ENCODE measurements around the gene ANXA8L1.
"Not testable (repeated sequence)": the region's sequence is repeated elsewhere in the genome, so short reads cannot be mapped to it uniquely, and the experiment has no call there.

Gene ANXA8L1

GRCh38 chr10:46375406-46375805 is at the start of gene ANXA8L1:
ANXA8L1 (plus strand) TSS chr10:46375776; CDS start chr10:46375852, 76 bp downstream.
- not testable (repeated sequence) for DNase-seq

- DNase-seq: no peak
Observed at GRCh38 chr10:46326066-46326465, 49.5 kb upstream of the ANXA8L1 start.

- no peak for DNase-seq
Observed at GRCh38 chr10:46326971-46327370, 48.6 kb upstream of the ANXA8L1 start.

DNA sequence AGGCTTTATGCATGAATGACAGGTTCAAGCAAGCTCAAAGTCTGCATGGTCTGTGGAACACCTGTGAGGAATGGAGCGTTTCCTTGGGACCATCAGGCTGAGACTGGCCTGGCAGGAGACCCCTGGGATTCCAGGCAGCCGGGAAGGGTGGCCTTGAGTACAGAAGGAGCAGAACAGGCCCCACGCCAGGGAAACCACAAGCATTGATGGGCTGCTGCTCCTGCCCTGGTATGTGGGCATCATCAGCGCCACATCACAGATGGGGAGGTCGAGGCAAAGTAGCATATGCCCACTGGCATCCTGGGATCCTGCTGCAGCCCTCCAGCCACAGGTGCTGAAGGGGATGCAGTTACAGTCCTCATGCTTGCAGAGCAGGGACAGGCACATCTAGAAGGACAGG is 47.9 kb upstream of the ANXA8L1 start:
- DNase-seq: no peak

DNA sequence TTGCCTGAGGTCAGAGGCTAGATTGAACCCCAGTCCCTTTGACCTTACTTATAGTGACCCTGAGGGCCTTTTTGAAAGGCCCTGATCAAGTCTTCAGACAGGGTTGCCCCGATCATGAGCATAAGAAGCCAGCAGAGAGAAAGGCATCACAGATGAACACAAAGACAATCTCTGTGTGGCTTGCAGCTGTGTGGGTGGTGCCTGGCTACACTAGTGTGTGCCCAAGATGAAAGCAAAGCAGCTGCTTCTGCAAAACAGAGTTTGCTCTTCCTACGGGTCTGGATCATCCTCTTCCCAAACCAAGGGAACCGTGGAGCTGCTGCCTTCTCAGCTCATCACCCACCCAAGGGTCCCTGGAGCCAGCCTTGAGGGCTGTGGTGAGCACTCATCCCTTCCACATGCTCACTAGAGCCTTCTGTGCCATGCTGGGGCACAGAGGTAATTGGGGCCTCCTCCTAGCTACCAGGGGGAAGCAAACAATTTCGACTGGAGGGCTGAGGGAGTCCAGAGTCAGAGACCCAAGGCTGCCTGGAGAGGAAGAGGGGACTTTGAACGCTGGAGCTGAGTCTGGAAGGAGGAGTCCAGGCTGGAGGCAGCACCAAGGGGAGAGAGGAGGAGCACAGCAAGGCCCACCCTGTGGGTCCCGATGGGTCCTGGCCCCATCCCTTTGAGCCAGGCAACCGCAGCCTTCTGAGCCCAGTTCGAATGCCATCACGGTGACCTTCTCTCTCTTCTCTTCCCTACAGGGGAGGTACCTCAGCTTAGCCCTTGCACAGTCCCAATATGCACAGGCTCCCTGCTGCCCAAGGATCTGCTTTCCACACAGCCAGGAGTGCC is 46.5 kb upstream of the ANXA8L1 start:
- no peak for DNase-seq

DNA sequence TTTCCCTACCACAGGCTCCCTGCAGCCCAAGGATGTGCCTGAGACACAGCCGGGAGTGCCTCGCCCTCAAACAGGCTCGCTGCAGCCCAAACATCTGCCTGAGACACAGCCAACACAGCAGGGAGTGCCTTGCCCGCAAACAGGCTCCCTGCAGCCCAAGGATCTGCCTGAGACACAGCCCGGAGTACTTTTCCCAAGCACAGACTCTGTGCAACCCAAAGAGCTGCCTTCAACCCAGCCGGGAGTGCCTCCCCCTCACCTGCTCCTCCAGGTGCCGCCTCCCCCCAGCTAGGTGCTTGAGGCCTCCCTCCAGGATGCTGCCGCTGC is 45.9 kb upstream of the ANXA8L1 start:
- DNase-seq: no peak

DNA sequence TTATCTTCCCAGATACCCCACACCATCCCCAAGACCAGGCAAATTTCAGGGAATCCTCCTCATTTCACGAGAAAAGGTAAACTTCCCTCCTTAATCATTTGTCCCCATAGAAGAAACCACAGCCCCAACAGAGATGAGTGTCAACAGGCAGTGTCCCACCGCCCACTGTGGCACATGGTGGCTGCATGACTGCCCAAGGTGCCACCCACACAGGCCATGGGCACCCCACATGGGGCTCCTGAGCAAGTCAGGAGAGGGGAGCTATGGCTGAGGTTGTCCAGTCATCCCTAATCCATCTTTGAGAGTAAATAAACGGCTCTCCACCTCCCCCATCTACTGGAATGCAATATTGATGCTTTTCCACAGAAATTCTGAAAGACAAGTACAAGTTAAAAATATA is 44.7 kb upstream of the ANXA8L1 start:
- no peak for DNase-seq

- DNase-seq: not testable (repeated sequence)
Observed at GRCh38 chr10:46365484-46365883, 10.1 kb upstream of the ANXA8L1 start.

GRCh38 chr10:46367209-46367608 is 8.4 kb upstream of the ANXA8L1 start:
- not testable (repeated sequence) for DNase-seq

DNA sequence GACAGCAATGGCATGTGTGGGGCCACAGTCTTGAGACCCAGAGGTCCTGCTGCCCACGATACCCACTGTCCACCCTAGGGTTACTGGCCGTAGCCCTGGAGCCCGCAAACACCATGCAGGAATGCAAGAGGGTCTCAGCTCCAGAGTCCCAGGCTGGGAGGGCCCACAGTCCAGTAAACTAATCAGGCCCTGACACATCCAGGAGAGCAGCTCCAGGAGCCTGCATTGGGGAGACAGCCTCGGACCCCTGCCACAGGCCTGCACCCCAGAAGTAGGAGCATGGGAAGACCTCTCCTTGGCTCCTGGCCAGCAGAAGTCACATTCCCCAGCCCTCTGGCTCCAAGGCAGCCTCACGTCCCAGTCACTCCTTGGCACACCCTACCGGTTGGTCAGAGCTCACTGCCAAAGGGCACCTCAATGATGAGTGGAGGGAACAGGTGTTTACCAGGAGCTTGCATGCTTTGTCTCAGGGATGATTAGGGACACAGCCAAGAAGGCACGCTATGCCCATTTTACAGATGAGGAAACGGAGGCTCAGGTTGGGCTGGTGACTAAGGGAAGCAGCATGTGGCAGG is 7.8 kb upstream of the ANXA8L1 start:
- not testable (repeated sequence) for DNase-seq

GRCh38 chr10:46368956-46369355 is 6.6 kb upstream of the ANXA8L1 start:
- DNase-seq: not testable (repeated sequence)

DNA sequence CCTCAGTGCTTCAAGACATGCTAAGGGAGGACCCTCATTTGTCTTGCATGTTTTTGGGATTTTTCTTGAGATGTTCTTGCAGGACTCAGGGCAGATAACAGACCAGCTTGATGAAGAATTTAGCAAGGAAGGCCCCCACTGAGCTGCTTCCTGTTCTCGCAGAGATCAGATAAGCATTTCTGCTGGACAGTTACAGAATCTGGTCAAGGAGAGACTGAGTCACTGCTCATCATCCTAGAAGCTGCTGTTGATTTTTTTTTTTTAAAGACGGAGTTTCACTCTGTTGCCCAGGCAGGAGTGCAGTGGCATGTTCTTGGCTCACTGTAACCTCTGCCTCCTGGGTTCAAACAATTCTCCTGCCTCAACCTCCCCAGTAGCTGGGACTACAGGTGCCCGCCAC is 1.2 kb upstream of the ANXA8L1 start:
- DNase-seq: not testable (repeated sequence)

- DNase-seq: not testable (repeated sequence)
Observed at GRCh38 chr10:46377022-46377421, 1.4 kb downstream of the ANXA8L1 start.

GRCh38 chr10:46377651-46378050 is 2.1 kb downstream of the ANXA8L1 start:
- not testable (repeated sequence) for DNase-seq

DNA sequence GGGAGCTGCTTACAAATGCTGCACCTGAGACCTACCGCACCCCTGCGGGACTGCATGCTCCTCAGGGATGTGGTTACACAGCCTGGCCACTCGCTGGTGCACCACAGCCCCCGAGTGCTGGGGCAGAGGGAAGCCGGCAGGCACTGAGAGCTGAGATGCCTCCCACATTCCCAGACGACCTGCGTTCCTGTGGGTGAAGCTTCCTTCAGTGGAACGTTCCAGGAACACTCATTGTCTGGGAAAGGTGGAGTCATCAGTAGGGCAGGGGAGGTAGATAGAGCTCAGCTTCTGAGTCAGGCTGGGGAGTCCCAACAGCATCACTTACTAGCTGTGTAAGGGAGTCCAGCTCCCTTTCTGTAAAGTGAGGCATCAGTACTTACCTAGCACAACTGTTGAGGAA is 2.5 kb downstream of the ANXA8L1 start:
- not testable (repeated sequence) for DNase-seq

GRCh38 chr10:46379233-46379848 is 3.8 kb downstream of the ANXA8L1 start:
- DNase-seq: not testable (repeated sequence)

GRCh38 chr10:46385858-46386257 is 10.3 kb downstream of the ANXA8L1 start:
- not testable (repeated sequence) for DNase-seq

DNA sequence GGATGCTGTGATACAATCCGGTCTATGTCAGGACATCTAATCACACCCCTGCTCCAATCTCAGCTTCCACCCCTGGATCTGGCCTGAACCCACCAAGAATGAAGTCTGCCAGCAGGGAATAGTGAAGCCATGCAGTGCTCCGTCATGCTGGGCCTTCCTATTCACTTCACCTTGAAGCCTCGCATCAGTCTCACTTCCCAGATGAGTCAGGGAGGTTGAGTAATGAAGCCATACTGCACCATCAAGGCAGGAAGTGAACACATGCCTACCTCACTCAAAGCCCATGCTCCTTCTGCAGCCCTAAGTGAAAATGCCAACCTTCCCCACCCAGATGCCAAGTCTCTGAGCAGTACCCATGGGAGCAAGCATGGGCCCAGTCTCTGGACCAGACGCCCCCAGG is 11.1 kb downstream of the ANXA8L1 start:
- DNase-seq: not testable (repeated sequence)

DNA sequence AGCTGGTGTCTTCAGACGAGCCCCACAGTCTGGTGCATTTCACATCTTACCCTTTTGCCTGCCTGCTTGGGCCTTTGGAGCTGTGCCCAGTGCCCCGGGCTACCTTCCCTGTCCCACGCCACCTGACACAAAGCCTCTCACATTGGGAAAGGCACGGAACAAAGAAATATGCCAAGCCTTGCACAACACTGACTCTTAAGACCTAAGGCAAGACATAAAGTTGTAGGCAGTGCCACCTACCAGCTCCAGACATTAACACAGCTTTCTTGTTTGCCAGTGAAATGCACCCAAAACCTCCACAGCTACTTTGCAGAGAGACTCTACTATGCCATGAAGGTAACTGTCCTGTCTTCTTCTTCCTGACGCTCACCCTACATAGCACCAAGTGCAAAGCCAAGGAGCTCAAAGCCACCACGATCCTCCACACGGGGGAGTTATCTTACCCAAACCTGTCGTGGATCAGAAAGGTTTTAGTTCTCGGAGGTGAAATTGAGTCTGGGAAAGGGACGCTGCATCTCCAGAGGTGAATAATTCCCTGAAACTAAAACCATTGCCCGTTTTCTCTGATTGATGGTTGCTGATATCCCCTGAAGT is 11.8 kb downstream of the ANXA8L1 start:
- not testable (repeated sequence) for DNase-seq

GRCh38 chr10:46391422-46391821 is 15.8 kb downstream of the ANXA8L1 start:
- DNase-seq: not testable (repeated sequence)

- DNase-seq: not testable (repeated sequence)
Observed at GRCh38 chr10:46396441-46397279, 21.1 kb downstream of the ANXA8L1 start.

DNA sequence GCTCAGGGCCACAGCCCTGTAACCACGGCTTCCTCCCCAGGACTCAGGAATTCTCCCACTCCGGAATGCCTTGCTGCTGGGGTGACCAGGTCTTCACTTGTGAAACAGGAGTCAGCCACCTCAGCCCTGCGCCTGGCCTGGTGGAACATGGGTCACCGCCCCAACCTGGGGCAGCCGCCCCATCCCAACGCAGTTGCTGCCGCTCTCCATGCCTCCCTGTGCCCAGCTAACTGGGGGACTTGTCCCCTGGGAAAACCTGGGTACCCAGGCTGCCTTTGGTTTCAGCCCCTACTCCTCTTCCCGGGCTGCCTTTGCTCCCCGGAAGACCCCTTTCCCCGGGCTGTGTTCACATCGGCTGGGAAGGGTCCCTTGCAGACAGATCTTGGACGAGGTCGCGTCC is 22.2 kb downstream of the ANXA8L1 start:
- not testable (repeated sequence) for DNase-seq
